GM12878 (cell line): ENCODE measurements around the gene BIRC6. TPM values are rescaled to one million over a fixed set of nuclear protein-coding genes. Genes with fewer than 3 reads are reported as not detected.

ENCODE experiments used
- CEBPZ ChIP-seq: fragments of 150-350 bp; IDR thresholded peaks from 2 replicates; pipeline ENCODE4 v1.6.1; 2016; ENCODE audit warnings: low read depth, low read length
- CHD2 ChIP-seq: IDR thresholded peaks from 2 replicates; pipeline ENCODE4 v1.6.1; 2011; ENCODE audit warnings: low read depth, low read length, improper control_type of control experiment, borderline replicate concordance
- CREB1 ChIP-seq: IDR thresholded peaks from 2 replicates; pipeline ENCODE4 v1.6.1; 2012; ENCODE audit warnings: low read depth, mild to moderate bottlenecking, inconsistent platforms
- ESRRA ChIP-seq: IDR thresholded peaks from 2 replicates; pipeline ENCODE4 v1.6.1; 2012; ENCODE audit warnings: mild to moderate bottlenecking, low read length, improper control_type of control experiment
- HCFC1 ChIP-seq: fragments of 150-350 bp; IDR thresholded peaks from 2 replicates; pipeline ENCODE4 v1.6.1; 2014; ENCODE audit warnings: low read length
- IRF5 ChIP-seq: fragments of 450-650 bp; IDR thresholded peaks from 2 replicates; pipeline ENCODE4 v1.6.1; 2017; ENCODE audit warnings: borderline replicate concordance
- MAX ChIP-seq: IDR thresholded peaks from 2 replicates; pipeline ENCODE4 v1.6.1; 2012; ENCODE audit warnings: low read depth, low read length, improper control_type of control experiment
- NFYB ChIP-seq: IDR thresholded peaks from 2 replicates; pipeline ENCODE4 v1.6.1; 2011; ENCODE audit warnings: low read depth, mild to moderate bottlenecking, low read length, improper control_type of control experiment, moderate library complexity; ENCODE audit not compliant: insufficient read depth
- PAX8 ChIP-seq: fragments of 450-650 bp; IDR thresholded peaks from 2 replicates; pipeline ENCODE4 v1.6.1; 2017; ENCODE audit warnings: mild to moderate bottlenecking, moderate library complexity
- SPI1 ChIP-seq: IDR thresholded peaks from 2 replicates; pipeline ENCODE4 v1.6.1; 2011; ENCODE audit warnings: low read depth, mild to moderate bottlenecking, low read length, moderate library complexity, borderline replicate concordance; ENCODE audit not compliant: insufficient read depth
- SRF ChIP-seq, 2 experiments: IDR thresholded peaks; 2 replicates each; pipeline ENCODE4 v1.6.1; 2011; ENCODE audit warnings: low read depth in 2 of 2, low read length in 2 of 2, mild to moderate bottlenecking in 1 of 2, moderate library complexity in 1 of 2
- TCF12 ChIP-seq: IDR thresholded peaks from 2 replicates; pipeline ENCODE4 v1.6.1; 2011; ENCODE audit warnings: low read depth, mild to moderate bottlenecking, low read length
- ZBTB33 ChIP-seq: fragments of 450-650 bp; IDR thresholded peaks from 2 replicates; pipeline ENCODE4 v1.6.1; 2017; ENCODE audit warnings: mild to moderate bottlenecking
- ZBTB40 ChIP-seq: fragments of 450-650 bp; IDR thresholded peaks from 2 replicates; pipeline ENCODE4 v1.6.1; 2016; ENCODE audit warnings: mild to moderate bottlenecking, moderate library complexity, borderline replicate concordance
- ZNF207 ChIP-seq: fragments of 450-650 bp; IDR thresholded peaks from 2 replicates; pipeline ENCODE4 v1.6.1; 2014; ENCODE audit warnings: antibody characterized with exemption, mild to moderate bottlenecking, borderline replicate concordance
- ZSCAN29 ChIP-seq: fragments of 450-650 bp; IDR thresholded peaks from 2 replicates; pipeline ENCODE4 v1.6.1; 2017; ENCODE audit warnings: mild to moderate bottlenecking, moderate library complexity
- polyA plus RNA-seq, 11 experiments: library from polyadenylated mRNA; depleted of rRNA in 4 of 11; unstranded in 6 of 11; stranded (reverse) in 5 of 11; fragments of >200 nt; fragmentation: Nextera tagmentation in 4 of 11; fragmentation: Illumina TruSeq in 1 of 11; extraction: Ambion mirVana in 4 of 11; extraction: Trizol in 1 of 11; gene quantifications; 1 replicate in 1 of 11; 2 replicates in 10 of 11; pipeline versions ENCODE4 v1.2.1 to v1.2.3, GENCODE V29; 2011 to 2016; ENCODE audit warnings: inconsistent platforms in 2 of 11, missing spikeins in 2 of 11, low read depth in 1 of 11
- total RNA-seq, 4 experiments: library from RNA; depleted of rRNA in 3 of 4; stranded (reverse); fragments of >200 nt in 3 of 4; fragmentation: Illumina TruSeq in 1 of 4; extraction: Trizol in 1 of 4; gene quantifications; 2 replicates each; pipeline versions ENCODE4 v1.2.1 to v1.2.3, GENCODE V29; 2013 to 2021
- TF ChIP-seq, protein P1 (sequence below): IDR thresholded peaks from 2 replicates; pipeline ENCODE4 v1.6.1; 2012; ENCODE audit warnings: low read depth, low read length, improper control_type of control experiment

Gene BIRC6
- total and polyA plus RNA-seq, 10 of the 15 experiments (the other 5 are each of a cell fraction or from before 2014, with no cell fraction given): 18.8 to 118 (median 55.0) TPM

DNA sequence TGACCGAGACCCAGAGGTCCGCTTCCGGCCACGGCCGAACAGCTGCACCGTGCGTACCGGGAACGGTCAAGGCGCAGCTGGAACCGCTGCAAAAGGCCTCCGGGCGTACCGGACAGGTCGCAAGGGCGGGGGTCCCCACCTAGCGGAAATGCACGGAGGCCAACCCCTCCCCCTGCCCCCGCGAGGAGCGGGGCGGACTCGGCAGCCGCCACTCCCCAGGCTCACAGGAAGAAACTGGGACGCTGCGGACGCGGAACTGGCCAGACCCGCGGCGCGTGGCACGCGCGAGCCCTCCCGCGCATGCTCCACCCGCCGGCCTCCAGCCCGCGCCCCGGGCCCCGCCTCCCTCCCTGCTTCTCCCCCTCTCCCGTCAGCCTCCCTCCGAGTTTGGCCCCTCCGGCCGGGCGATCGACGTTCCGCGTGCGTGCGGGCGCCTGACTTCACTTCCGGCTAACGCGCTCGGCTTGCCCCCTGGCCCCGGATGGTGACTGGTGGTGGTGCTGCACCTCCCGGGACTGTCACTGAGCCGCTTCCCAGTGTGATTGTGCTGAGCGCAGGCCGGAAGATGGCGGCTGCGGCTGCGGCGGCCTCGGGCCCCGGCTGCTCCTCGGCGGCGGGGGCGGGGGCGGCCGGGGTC, at the start of gene BIRC6 (continued):
- TF ChIP-seq ZBTB40: peak; percentile 86; the same call in 1 of the 2 replicates
- TF ChIP-seq CHD2: peak; percentile 71; the same call in 1 of the 2 replicates
- TF ChIP-seq SRF (IDR thresholded peaks at IDR 0.05; ENCODE audit: low read depth in 2 of 2, low read length in 2 of 2): peak in 1 of 2 experiments; percentile 68; a peak in 1 of 4 replicates
- TF ChIP-seq MAX: peak; percentile 92
- no peak for TF ChIP-seq IRF5
- TF ChIP-seq NFYB: no peak
- peak; percentile 64; the same call in 1 of the 2 replicates for TF ChIP-seq ESRRA
- TF ChIP-seq ZSCAN29: 0 out of 2 replicates have a peak, but pooled peaks have one; percentile 60
- TF ChIP-seq HCFC1: peak; percentile 62; the same call in 1 of the 2 replicates
- TF ChIP-seq, protein P1, sequence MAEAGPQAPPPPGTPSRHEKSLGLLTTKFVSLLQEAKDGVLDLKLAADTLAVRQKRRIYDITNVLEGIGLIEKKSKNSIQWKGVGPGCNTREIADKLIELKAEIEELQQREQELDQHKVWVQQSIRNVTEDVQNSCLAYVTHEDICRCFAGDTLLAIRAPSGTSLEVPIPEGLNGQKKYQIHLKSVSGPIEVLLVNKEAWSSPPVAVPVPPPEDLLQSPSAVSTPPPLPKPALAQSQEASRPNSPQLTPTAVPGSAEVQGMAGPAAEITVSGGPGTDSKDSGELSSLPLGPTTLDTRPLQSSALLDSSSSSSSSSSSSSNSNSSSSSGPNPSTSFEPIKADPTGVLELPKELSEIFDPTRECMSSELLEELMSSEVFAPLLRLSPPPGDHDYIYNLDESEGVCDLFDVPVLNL: no peak
- TF ChIP-seq TCF12: peak; percentile 24
- TF ChIP-seq PAX8: no peak
- no peak for TF ChIP-seq CEBPZ
- no peak for TF ChIP-seq ZBTB33
- no peak for TF ChIP-seq SPI1
- no peak for TF ChIP-seq ZNF207
- peak; percentile 91 for TF ChIP-seq CREB1
